Measurements from ENCODE around the gene GRHL1. TPM values are rescaled to one million over a fixed set of nuclear protein-coding genes. Genes with fewer than 3 reads are reported as not detected.

Gene GRHL1
- total RNA-seq, 1 experiment from 2014 or later, result 2.5 TPM

DNA sequence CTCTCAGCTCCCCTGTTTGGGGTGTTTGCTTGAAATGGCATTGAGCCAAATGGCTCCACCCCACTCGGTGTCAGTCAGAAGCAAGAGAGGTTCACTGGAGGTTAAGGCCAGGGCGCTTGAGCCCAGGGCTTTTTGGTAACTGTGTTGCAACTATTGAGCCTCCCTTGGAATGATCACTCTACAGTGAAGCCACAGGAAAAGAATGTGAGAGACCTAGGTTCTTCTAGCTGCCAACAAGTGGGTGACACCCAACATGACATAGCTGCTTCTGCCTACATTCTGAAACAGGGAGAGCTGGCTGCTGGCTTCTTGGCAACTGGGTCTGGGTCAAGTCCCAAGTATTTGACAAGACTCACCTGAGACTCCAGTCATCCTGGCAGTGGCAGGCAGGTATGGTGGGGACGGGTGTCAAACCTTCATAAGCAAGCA lies 7.1 kb upstream of the GRHL1 start:
- no peak overlapping the region for H4K8ac ChIP-seq (replicated peaks; ENCODE audit: insufficient read length, low read depth, low read length)
- H3K18ac ChIP-seq (ENCODE audit: insufficient read length, low read depth, low read length), result no peak overlapping the region
- no peak overlapping the region for H3T11ph ChIP-seq (ENCODE audit: low read length)
- no peak overlapping the region for H3K9ac ChIP-seq (ENCODE audit: extremely low read depth, insufficient read length, low read length)
- H3K27me3 ChIP-seq (ENCODE audit: insufficient read depth, low read length), result no peaks in the 10 kb centered on the region; the same call in 1 of the 2 replicates
- H3K9me3 Mint-ChIP-seq, result no peaks in the 10 kb centered on the region
- H3K4me2 ChIP-seq (ENCODE audit: insufficient read depth, insufficient read length, low read length), result no peak overlapping the region
- no peak overlapping the region for H2BK15ac ChIP-seq (ENCODE audit: low read depth, low read length)
- no peak overlapping the region for H2BK20ac ChIP-seq (ENCODE audit: low read depth, low read length, poor library complexity, severe bottlenecking)
- H2AK5ac ChIP-seq (ENCODE audit: insufficient read length, low read length), result no peak overlapping the region
- H4K91ac ChIP-seq (ENCODE audit: insufficient read length, low read depth, low read length), result no peak overlapping the region
- no peaks in the 10 kb centered on the region for H4K20me1 ChIP-seq (ENCODE audit: control insufficient read depth, insufficient read depth, insufficient read length)
- peaks cover 11 to 24% of the 10 kb centered on the region in 2 experiments; a peak in 3 of 4 replicates for H3K4me1 Mint-ChIP-seq
- H4K5ac ChIP-seq (ENCODE audit: insufficient read length, low read depth, low read length), result no peak overlapping the region
- WGBS (ENCODE audit: extremely low coverage, insufficient read length, low lambda C conversion rate), result no CpG with 5 or more reads among the region's 3 CpGs
- TF ChIP-seq, protein P1, sequence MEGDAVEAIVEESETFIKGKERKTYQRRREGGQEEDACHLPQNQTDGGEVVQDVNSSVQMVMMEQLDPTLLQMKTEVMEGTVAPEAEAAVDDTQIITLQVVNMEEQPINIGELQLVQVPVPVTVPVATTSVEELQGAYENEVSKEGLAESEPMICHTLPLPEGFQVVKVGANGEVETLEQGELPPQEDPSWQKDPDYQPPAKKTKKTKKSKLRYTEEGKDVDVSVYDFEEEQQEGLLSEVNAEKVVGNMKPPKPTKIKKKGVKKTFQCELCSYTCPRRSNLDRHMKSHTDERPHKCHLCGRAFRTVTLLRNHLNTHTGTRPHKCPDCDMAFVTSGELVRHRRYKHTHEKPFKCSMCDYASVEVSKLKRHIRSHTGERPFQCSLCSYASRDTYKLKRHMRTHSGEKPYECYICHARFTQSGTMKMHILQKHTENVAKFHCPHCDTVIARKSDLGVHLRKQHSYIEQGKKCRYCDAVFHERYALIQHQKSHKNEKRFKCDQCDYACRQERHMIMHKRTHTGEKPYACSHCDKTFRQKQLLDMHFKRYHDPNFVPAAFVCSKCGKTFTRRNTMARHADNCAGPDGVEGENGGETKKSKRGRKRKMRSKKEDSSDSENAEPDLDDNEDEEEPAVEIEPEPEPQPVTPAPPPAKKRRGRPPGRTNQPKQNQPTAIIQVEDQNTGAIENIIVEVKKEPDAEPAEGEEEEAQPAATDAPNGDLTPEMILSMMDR (conservative IDR thresholded peaks at IDR 0.05), result no peak
- H3K4me3 Mint-ChIP-seq, result no peak overlapping the region
- no peaks in the 10 kb centered on the region for H3K79me1 ChIP-seq (ENCODE audit: insufficient read depth, low read depth, low read length, poor library complexity, severe bottlenecking)
- H3K79me2 ChIP-seq (ENCODE audit: insufficient read depth, low read length), result no peaks in the 10 kb centered on the region
- no peak overlapping the region for H3K14ac ChIP-seq (ENCODE audit: insufficient read depth, low read length)
- no peak overlapping the region for H3K4ac ChIP-seq (ENCODE audit: low read depth, low read length)
- no peak for DNase-seq
- no peak overlapping the region for H3K23ac ChIP-seq (ENCODE audit: insufficient read length, low read depth, low read length)
- no peaks in the 10 kb centered on the region for H3K9me3 ChIP-seq (ENCODE audit: control insufficient read depth, low read depth, low read length)
- no peaks in the 10 kb centered on the region for H3K4me1 ChIP-seq (ENCODE audit: insufficient read depth, low read length)
- no peak overlapping the region for H2BK12ac ChIP-seq (ENCODE audit: insufficient read length, low read depth, low read length)
- no peak overlapping the region for H3K27ac ChIP-seq (ENCODE audit: insufficient read length, low read depth, low read length)
- no peak overlapping the region for H2AFZ ChIP-seq (ENCODE audit: low read length)
- no peak overlapping the region for H2BK5ac ChIP-seq (ENCODE audit: insufficient read length, low read length)
- H3K23me2 ChIP-seq (ENCODE audit: insufficient read length, low read depth, low read length, poor library complexity, severe bottlenecking), result no peaks in the 10 kb centered on the region
- peaks cover 33% of the 10 kb centered on the region for H3K27me3 Mint-ChIP-seq (ENCODE audit: low read depth)
- no peak overlapping the region for H2BK120ac ChIP-seq (ENCODE audit: low read depth, low read length, poor library complexity, severe bottlenecking)
- no peak overlapping the region for H3K27ac Mint-ChIP-seq
- no peaks in the 10 kb centered on the region for H3K36me3 Mint-ChIP-seq (ENCODE audit: insufficient read depth in 1 of 3, low read depth in 3 of 3)
- H3K56ac ChIP-seq (ENCODE audit: insufficient read length, low read depth, low read length), result no peak overlapping the region
